SJSA1 (cell line): ENCODE measurements around the gene RANBP17. TPM values are rescaled to one million over a fixed set of nuclear protein-coding genes. Genes with fewer than 3 reads are reported as not detected.

Source experiments
- DNase-seq, 2 experiments: peaks; one replicate each; pipeline ENCODE4 v3.0.0-alpha.2; 2015 to 2020; ENCODE audit warnings: low spot score in 2 of 2, low read depth in 1 of 2
- H3K27ac ChIP-seq: fragments of 250-450 bp; sonication (Bioruptor Pico); 2 replicates; pipeline ENCODE4 v1.5.1; 2020; ENCODE audit warnings: mild to moderate bottlenecking, moderate library complexity
- H3K27me3 ChIP-seq: fragments of 250-450 bp; sonication (Bioruptor Pico); replicated peaks from 2 replicates; pipeline ENCODE4 v1.5.1; 2020; ENCODE audit warnings: mild to moderate bottlenecking, moderate library complexity
- H3K36me3 ChIP-seq: fragments of 250-450 bp; sonication (Bioruptor Pico); 2 replicates; pipeline ENCODE4 v1.5.1; 2020; ENCODE audit warnings: mild to moderate bottlenecking
- H3K4me1 ChIP-seq: fragments of 250-450 bp; sonication (Bioruptor Pico); replicated peaks from 2 replicates; pipeline ENCODE4 v1.6.1; 2021; ENCODE audit warnings: mild to moderate bottlenecking
- H3K4me3 ChIP-seq: fragments of 250-450 bp; sonication (Bioruptor Pico); 2 replicates; pipeline ENCODE4 v1.5.1; 2020; ENCODE audit warnings: mild to moderate bottlenecking
- H3K9me3 ChIP-seq: fragments of 250-450 bp; sonication (Bioruptor Pico); replicated peaks from 2 replicates; pipeline ENCODE4 v1.5.1; 2020; ENCODE audit warnings: mild to moderate bottlenecking
- total RNA-seq: library from RNA; depleted of rRNA; stranded (reverse); fragments of >200 nt; shearing (Covaris generic); gene quantifications from 2 replicates; pipeline ENCODE4 v1.2.3, GENCODE V29; 2014

Gene RANBP17
- total RNA-seq, 1 experiment from 2014 or later = 24.6 TPM

DNA sequence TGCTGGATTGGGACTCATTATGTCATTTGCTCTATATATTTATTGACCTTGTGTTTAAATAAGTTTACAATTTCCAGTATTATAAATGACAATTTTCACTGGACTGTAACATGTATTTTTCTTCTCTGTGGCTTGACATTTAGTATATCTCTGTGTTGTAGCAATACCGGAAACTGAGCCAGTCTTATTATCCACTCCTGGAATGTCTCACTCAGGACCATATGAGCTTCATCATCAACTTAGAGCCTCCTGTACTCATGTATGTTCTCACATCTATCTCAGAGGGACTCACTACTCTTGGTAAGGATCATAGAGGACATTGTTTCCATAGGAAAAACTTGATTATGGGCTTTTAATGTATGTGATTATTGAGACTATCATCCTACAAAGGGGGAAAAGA is 380.7 kb downstream of the RANBP17 start:
- no peak for DNase-seq
- no peak overlapping the region for H3K4me3 ChIP-seq
- H3K27me3 ChIP-seq = no peaks in the 10 kb centered on the region
- no peak overlapping the region for H3K27ac ChIP-seq
- no peaks in the 10 kb centered on the region for H3K9me3 ChIP-seq
- H3K36me3 ChIP-seq = no peaks in the 10 kb centered on the region; the same call in 1 of the 2 replicates
- no peaks in the 10 kb centered on the region for H3K4me1 ChIP-seq

DNA sequence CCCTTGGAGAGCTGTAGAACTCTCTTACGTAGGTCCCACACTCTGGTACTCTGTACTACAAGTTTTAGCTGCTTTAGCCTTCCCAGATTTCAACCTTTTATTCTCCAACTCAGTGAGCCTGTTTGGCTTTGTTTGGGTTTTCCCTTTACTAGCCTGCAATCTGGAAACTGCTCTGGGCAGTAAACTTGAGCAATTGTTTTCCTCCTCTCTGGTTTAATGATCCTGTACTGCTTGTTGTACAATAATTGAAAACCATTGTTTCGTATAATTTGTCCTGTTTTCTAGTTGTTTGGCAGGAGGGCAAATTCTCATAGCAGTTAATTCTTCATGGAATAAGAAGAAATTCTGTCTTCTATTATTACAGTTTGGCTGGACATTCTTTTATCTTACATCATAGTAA is 384.4 kb downstream of the RANBP17 start:
- Histone ChIP-seq H3K4me3 (no peak overlapping the region), H3K36me3 (no peaks in the 10 kb centered on the region; the same call in 1 of the 2 replicates), H3K27me3 (no peaks in the 10 kb centered on the region), H3K27ac (no peak overlapping the region), H3K4me1 (no peaks in the 10 kb centered on the region), H3K9me3 (0 out of 2 replicates have a peak, but pooled peaks cover 7% of the 10 kb centered on the region)
- no peak for DNase-seq

DNA sequence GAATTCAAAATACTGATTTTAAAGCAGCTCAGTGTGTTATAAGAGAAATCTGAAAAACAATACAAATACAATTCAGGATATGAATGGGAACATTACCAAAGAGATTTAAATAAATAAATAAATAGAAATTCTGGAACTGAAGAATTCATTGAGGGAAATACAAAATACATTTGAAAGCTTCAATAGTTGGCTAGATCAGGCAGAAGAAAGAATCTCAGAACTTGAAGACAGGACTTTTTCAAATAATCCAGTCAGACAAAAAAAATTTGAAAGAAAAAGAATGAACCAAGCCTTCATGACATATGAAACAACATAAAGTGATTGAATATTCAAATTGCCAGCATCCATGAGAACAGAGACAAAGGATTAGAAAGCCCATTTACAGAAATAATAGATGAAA is 387.6 kb downstream of the RANBP17 start:
- Histone ChIP-seq H3K9me3 (0 out of 2 replicates have a peak, but pooled peaks cover 7% of the 10 kb centered on the region), H3K4me1 (no peaks in the 10 kb centered on the region), H3K27me3 (no peaks in the 10 kb centered on the region), H3K36me3 (no peaks in the 10 kb centered on the region; the same call in 1 of the 2 replicates), H3K4me3 (no peak overlapping the region), H3K27ac (no peak overlapping the region)
- DNase-seq = no peak

DNA sequence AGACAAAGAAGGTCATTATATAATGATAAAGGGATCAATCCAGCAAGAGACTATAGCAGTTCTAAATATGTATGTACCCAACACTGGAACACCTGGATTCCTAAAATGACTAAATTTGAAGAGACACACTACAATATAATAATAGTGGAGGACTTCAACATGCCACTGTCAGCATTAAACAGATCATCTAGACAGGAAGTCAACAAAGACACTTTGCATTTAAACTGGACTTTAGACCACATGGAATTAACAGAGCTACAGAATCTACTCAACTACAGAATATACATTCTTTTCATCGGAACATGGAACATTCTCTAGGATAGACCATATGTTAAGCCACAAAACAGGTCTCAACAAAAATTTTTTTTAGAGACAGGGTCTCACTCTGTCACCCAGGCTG is 388.9 kb downstream of the RANBP17 start:
- Histone ChIP-seq H3K27ac (no peak overlapping the region), H3K4me3 (no peak overlapping the region), H3K9me3 (0 out of 2 replicates have a peak, but pooled peaks cover 7% of the 10 kb centered on the region), H3K36me3 (no peaks in the 10 kb centered on the region; the same call in 1 of the 2 replicates), H3K27me3 (no peaks in the 10 kb centered on the region), H3K4me1 (no peaks in the 10 kb centered on the region)
- DNase-seq = no peak

DNA sequence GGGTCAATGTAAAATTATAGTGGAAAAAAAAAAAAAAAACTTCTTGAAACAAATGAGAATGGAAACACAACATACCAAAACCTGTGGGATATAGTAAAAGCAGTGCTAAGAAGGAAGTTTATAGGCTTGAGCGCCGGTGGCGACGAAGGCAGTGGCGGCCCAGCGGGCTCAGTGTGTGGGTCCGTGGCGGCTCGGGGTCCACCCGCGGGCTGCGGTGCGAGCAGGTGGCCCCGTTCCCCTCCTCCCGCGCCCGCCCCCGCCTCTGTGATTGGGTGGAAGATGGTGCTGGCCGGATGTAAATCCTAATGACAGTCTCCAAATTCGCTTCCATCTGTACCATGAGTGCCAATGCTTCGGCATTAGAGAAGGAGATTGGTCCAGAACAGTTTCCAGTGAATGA is 389.7 kb downstream of the RANBP17 start:
- no peaks in the 10 kb centered on the region for H3K27me3 ChIP-seq
- no peak overlapping the region for H3K4me3 ChIP-seq

DNA sequence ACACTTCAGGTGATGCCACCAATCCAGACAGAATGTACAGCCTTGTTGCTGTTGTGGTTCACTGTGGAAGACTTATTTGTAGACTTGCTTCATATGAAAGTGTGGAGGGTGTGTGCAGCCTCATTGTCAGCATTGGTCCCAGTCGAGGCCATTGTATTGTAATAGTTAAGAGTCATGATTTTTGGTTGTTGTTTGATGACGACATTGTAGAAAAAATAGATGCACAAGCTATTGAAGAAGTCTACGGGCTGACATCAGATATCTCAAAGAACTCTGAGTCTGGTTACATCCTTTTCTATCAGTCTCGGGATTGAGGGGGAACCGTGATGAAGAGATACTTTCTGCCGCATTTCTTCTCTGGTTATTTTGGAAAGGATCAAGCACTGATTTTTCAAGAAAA is 390.9 kb downstream of the RANBP17 start:
- 0 out of 2 replicates have a peak, but pooled peaks cover 7% of the 10 kb centered on the region for H3K9me3 ChIP-seq
- H3K36me3 ChIP-seq = no peaks in the 10 kb centered on the region
- H3K4me1 ChIP-seq = no peaks in the 10 kb centered on the region
- no peaks in the 10 kb centered on the region for H3K27me3 ChIP-seq
- no peak overlapping the region for H3K4me3 ChIP-seq
- DNase-seq = no peak
- no peak overlapping the region for H3K27ac ChIP-seq

More for the DNA sequence above, 389.7 kb downstream of the RANBP17 start:
- Histone ChIP-seq H3K27ac (no peak overlapping the region), H3K36me3 (no peaks in the 10 kb centered on the region; the same call in 1 of the 2 replicates), H3K4me1 (no peaks in the 10 kb centered on the region), H3K9me3 (0 out of 2 replicates have a peak, but pooled peaks cover 7% of the 10 kb centered on the region)
- DNase-seq = no peak

DNA sequence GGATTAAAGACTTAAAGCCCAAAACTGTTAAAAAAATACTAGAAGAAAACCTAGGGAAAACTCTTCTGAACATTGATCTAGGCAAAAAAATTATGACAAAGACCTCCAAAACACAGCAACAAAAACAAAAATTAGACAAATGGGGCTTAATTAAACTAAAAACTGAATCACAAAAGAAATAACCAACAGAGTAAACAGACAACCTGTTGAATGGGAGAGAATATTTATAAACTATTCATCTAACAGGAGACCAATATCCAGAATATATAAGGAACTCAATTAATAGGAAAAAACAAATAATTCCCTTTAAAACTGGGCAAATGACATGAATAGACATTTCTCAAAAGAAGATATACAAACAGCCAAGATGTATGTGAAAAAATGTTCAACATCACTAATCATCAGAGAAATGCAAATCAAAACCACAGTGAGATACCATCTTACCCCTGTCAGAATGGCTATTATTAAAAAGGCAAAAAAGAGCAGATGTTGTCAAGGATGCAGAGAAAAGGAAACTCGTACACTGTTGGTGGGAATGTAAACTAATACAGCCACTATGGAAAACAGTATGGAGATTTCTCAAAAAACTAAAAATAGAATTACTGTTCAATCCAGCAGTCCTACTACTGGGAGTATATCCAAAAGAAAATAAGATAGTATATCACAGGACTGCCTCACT is 397.1 kb downstream of the RANBP17 start:
- no peaks in the 10 kb centered on the region for H3K36me3 ChIP-seq
- H3K4me3 ChIP-seq = no peak overlapping the region
- no peaks in the 10 kb centered on the region for H3K27me3 ChIP-seq
- no peaks in the 10 kb centered on the region for H3K9me3 ChIP-seq
- no peak overlapping the region for H3K27ac ChIP-seq
- no peaks in the 10 kb centered on the region for H3K4me1 ChIP-seq
- no peak for DNase-seq

DNA sequence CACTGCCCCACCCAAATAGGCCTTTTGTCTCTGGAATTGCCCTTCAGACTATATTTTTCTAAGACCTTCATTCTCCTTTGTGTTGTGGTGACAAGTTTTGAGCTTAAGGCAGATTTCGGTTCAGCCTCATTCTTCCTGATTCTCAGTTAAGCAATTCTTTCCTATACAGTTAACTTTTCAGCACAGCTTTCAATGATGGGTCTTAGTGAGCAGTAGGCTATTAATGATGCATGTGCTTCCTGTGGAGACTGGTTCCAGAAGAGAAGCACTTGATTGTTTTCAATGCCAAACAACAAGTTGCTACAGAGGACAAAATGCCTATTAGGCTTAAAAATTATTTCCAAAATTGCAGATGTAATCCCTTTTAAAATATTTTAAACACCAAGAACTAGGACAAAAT is 399.5 kb downstream of the RANBP17 start:
- H3K4me1 ChIP-seq = no peaks in the 10 kb centered on the region
- no peak overlapping the region for H3K27ac ChIP-seq
- H3K9me3 ChIP-seq = no peaks in the 10 kb centered on the region
- H3K27me3 ChIP-seq = no peaks in the 10 kb centered on the region
- no peak overlapping the region for H3K4me3 ChIP-seq
- no peak for DNase-seq
- H3K36me3 ChIP-seq = no peaks in the 10 kb centered on the region

DNA sequence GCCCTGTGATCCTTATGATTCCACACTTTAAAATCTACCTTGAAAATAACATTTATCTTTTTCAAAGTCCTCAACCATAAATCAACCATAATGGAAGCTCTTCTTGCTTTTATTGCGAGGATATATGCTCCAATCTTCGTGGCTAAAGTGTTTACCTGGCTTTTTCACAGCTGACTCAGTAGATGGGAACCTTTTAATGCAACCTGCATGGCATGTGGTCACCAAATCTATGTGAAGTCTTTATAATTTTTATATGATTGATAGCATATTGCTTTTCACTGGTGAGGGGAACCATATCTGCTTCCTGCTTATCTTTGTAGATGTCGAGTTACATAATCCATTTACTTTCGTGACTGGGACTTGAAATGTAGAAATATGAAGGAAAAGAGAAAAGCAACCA is 400.1 kb downstream of the RANBP17 start:
- no peaks in the 10 kb centered on the region for H3K36me3 ChIP-seq
- no peaks in the 10 kb centered on the region for H3K4me1 ChIP-seq
- no peak overlapping the region for H3K27ac ChIP-seq
- H3K4me3 ChIP-seq = no peak overlapping the region
- no peaks in the 10 kb centered on the region for H3K9me3 ChIP-seq
- H3K27me3 ChIP-seq = no peaks in the 10 kb centered on the region
- DNase-seq = no peak

DNA sequence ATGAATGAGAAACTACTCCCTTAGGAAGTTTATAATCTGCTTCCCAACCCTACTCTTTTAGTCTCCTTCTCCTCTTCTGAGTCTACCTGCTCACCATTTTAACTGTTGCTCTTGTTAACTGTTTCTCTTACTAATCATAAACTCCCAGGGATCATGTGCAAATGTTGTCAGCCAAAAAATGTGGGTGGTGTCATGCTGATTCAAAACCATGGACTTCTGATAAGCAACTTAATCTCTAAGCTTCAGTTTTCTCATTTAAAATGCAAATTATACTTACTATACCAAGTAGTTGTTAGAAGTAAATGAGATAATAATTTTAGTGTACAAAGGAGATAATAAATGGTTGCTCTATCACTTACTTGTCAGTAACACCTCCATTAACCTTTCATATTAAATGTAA is 401.4 kb downstream of the RANBP17 start:
- Histone ChIP-seq H3K27ac (no peak overlapping the region), H3K4me1 (no peaks in the 10 kb centered on the region), H3K9me3 (no peaks in the 10 kb centered on the region), H3K4me3 (no peak overlapping the region), H3K36me3 (no peaks in the 10 kb centered on the region), H3K27me3 (no peaks in the 10 kb centered on the region)
- no peak for DNase-seq

DNA sequence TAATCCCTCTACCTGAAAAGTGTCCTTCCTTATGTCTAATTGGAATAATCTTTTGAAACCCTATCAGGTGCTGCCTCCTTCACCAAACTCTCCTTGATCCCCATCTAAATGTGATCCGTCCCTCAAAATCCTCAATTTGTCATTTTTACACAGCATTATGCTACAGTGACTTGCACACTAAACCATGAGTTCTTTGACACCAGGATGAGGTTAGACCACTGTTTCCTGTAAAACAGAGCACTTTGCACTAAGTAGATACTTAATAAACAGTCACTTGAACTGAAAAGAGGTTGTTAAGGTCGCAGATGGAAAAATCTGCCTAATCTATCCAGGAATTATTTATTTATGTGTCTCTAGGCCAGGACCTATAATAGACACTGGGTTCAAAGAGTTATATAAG is 403.0 kb downstream of the RANBP17 start:
- Histone ChIP-seq H3K4me3 (no peak overlapping the region), H3K36me3 (no peaks in the 10 kb centered on the region), H3K27ac (no peak overlapping the region), H3K9me3 (no peaks in the 10 kb centered on the region), H3K4me1 (no peaks in the 10 kb centered on the region), H3K27me3 (no peaks in the 10 kb centered on the region)
- DNase-seq = no peak

DNA sequence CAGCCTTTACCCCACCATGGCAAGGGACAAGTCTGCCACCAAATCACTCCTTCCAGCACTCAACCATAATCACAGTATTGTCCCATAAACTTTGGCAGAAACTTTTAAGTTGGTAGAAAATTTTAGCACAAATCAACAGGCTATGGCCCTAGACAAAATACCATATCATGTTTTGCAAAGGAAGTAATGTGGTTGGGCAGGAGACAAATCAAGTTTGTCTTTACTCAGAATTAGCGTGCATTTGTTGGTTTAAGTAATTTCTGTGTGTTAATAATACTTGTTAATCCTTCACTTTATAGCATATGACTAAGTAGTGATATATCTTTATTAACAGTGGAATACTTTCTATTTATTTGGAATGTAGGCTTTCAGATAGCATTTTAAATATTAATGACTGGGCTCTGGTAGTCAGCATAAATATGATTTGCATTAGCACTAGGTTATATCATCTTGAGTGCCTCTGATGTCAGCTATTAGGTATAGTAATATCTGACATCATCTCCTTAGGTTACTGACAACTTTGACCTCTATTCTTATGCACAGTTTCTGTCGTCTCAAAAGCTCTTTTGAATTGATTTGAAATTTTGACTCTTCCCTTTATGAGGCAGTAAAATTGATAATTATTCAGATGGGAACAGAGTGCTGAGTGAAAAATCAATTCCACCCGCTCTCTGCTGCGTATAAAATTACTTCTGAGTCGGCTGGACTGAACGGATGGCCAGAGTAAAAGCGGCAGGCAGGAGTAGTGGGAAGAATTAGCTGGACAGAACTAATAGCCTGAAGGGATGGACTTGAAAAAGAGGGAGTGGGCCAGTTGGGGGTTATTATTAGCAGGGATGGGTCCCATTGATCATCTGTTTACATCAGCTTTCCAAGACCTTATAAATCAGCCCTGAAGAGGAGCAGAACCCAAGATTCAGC is 407.1 kb downstream of the RANBP17 start:
- Histone ChIP-seq H3K27ac (no peak overlapping the region), H3K9me3 (0 out of 2 replicates have a peak, but pooled peaks cover 2% of the 10 kb centered on the region), H3K4me3 (no peak overlapping the region), H3K36me3 (no peaks in the 10 kb centered on the region), H3K27me3 (no peaks in the 10 kb centered on the region), H3K4me1 (no peaks in the 10 kb centered on the region)
- DNase-seq = no peak

DNA sequence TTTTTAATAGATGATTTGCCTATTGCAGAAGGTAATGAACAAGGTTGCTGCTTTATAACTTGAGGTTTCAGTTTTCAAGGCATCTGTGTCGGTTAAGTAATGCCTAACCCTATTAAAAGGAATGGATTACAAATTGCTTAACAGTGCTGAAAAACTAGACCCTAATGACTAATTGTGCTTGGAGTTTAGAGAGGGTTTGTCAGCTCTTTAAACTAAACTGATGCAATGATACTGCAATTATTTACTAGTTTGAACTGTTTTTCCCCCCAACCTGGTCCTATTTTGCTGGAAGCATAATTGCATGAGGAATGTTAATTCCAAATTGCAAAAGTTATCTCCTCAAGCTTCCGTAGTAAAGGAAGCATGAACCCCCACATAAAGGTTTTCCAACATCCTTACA is 407.9 kb downstream of the RANBP17 start:
- DNase-seq = no peak
- no peak overlapping the region for H3K27ac ChIP-seq
- H3K4me1 ChIP-seq = no peaks in the 10 kb centered on the region
- no peaks in the 10 kb centered on the region for H3K27me3 ChIP-seq
- 0 out of 2 replicates have a peak, but pooled peaks cover 2% of the 10 kb centered on the region for H3K9me3 ChIP-seq
- H3K36me3 ChIP-seq = no peaks in the 10 kb centered on the region
- H3K4me3 ChIP-seq = no peak overlapping the region

DNA sequence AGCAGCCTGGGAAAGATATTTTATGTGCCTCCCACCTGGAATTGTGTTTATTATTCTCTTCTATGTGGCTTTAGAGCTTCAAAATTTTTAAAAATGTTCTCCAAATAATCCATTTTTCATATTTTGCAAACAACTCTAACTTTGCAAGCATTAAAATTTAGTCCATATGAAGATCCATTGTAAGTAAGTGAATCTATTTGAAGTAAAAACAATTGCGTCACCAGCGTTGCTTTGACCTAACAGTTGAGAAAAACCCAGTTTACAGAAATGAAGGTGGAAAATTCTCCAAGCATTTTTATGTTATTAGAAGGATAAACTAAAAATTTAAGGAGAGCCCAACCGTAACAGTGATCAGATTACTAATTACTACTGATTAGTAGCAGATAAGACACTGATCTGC is 408.3 kb downstream of the RANBP17 start:
- 0 out of 2 replicates have a peak, but pooled peaks cover 2% of the 10 kb centered on the region for H3K9me3 ChIP-seq
- no peaks in the 10 kb centered on the region for H3K36me3 ChIP-seq
- H3K27me3 ChIP-seq = no peaks in the 10 kb centered on the region
- no peak for DNase-seq
- H3K4me1 ChIP-seq = no peaks in the 10 kb centered on the region
- H3K27ac ChIP-seq = no peak overlapping the region
- no peak overlapping the region for H3K4me3 ChIP-seq
